SK-N-DZ (cell line): Measurements from ENCODE around the gene AMFR.
"Not testable (repeated sequence)": the region's sequence is repeated elsewhere in the genome, so short reads cannot be mapped to it uniquely, and the experiment has no call there.

Experiments
- DNase-seq: peaks from one replicate; pipeline ENCODE4 v3.0.0-alpha.2; 2015; ENCODE audit warnings: low spot score

The AMFR gene

DNA sequence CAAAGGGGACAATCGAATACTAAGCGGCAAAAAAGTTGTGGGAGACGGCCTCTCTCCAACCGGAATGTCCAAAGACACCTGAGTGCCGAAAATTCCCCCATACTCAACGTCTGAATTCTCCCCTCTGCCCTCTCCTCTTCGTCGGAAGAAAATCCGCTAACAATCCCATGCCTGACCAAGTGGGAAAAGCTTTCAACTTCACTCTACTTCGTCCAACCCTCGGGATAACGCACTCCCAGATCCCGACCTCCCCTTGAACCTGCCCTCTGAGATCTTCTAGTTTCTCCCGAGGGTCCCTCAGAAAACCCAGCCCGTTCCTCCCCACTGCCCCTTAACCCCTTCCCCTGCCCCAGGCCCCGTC lies 961 bp downstream of the AMFR start:
- DNase-seq: peak; percentile 25

DNA sequence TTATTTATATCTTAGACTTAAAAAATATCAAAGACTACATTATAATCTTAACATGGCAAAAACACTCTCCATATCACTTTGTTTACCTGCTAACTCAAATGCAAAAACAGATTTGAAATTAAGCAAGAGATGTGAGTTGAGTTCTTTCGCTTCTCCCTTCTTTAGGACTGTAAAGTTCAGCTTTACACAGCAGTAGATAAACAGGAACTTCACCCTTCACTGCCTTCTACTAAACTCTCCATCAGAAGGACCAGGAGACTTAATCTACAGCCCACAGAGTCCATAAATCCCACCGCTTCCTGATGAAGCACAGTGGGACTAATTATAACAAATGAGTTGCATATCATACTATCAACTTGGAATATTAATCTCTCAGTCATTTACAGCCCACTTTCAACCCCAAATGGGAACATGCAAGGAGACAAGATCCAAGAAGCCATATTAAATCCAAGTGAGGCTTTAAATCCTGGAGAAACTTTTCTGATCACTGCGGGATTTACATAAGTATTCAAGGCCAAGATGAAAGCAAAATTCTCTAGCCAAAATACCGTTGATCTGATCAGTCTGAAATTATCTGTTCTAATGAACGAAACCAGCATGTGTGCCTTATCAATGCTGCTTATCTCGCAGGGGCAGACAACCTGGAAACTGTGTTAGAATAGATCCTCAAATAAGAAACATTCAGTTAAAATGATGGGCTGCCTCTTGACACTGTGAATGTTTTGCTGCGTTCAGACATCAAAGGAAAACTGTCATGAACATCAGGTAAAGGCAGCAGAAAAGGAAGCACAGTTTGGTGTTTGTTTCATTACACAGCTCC lies 1.6 kb downstream of the AMFR start:
- no peak for DNase-seq

DNA sequence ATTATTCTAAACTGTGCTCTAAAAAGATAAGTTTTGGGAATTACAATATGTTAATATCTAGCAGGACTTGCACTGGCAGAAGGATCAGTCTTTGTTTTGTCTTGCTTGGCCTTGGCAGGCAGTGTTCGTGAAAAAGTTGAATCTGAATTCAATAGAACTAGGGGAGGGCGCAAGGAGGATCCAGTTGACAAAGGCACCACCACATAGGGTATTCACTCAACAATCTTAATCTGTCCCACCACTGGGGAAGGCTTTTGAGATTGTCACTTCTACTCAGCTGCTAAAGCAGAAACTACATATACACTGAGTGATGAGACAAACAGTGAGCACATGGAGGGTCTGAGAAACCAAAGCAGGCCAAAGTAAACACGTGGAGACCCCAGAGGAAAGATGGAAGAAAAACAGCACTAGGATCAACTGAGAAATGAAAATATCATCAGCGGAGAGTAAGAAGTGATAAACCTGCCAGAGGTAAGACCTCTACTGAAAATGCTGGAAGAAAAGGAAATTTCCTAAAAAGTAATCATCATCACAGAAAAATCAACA lies 2.4 kb downstream of the AMFR start:
- DNase-seq: no peak

DNA sequence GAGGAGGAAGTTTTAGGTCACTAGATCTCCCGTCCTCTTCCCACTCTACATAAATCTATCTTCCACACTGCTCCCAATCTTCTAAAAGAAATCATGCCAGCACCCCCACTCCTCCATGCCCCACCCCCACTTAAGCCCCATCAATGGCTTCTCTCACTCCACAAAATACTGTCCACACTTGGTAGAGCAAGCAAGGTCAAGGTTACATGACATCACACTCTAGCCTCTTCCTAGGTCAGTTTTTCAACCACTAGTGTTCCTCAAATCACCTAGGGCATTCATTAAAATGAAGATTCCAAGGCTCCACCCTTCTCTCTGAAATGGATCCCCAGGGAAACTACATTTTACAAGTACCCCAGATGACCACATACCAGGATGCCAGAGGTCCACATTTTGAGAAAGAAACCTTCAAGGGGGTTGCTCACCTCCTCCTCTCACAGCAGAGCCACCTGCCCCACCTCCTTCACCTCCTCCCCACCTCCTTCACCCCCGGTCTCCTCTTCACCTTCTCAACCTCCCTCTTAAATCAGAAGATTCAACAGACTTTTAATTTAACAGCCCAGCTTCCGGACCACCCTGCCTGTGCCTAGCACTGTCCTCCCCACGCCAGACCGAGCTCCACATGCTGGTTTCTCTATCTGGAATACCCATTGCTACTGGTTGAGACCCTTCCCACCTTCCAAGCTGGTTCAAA lies 3.2 kb downstream of the AMFR start:
- DNase-seq: no peak

DNA sequence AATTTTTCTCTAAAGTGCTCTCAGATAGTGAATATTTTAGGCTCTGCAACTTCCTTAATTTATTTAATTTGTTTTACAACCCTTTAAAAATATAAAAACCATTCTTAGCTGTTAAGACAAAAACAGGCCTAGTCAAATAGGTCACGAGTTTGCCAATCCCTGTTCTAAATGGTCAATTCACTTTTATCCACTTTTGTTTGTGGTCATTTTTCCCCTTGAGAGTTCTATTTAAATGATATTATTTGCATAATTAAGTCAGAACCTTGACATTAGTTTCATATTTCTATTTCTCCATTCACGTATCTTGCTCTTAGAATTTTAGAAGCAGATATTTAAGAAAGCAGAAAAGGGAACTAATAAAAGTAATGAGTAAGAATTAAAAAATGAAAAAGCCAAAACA lies 4.0 kb downstream of the AMFR start:
- DNase-seq: no peak

DNA sequence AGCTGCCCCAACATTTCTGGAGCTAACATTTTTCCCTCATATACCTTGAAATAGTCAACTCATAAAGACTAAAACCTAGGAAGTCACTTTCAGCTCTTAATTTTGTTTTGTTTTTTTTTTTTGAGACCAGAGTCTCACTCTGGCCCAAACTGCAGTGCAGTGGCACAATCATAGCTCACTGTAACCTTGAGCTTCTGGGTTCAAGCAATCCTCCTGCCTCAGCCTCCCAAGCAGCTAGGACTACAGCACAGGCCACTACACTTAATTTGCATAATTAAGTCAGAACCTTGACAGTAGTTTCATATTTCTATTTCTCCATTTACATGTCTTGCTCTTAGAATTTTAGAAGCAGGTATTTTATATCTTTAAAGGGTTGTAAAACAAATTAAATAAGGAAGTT lies 4.7 kb downstream of the AMFR start:
- no peak for DNase-seq

DNA sequence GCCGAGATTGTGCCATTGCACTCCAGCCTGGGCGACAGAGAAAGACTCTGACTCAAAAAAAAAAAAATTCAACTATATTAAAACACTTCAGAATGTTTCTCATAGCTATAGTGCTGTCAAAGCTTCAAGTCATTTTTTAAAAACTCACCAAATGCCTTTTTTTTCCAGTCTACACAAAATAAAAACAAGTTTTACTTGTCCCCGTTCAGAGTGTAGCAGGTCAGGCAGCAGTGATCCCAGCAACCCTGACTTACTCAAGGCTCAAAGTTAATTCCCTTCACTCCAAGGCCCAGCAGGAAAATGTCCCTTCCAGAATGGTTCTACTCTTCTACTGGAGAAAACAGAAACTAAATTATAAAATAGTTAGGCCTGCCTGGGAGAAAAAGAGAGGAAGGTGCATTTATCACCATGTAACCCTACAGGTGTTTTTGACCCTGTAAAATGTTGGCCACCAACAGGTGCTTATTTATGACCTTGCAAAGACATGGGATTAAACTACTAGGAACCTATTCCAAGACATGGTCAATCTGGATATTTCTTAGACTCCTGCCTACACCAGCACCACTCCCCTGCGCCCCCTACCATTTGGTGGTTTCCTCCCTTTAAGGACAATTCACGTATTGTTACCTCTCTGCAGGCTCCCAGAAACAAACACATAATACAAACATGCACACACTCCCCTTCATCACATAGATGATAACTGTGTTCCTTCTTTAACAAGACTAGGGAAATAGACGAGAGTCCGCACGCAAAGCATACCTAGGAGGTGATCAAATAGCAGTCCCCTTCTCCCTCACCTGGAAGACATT lies 5.4 kb downstream of the AMFR start:
- no peak for DNase-seq

DNA sequence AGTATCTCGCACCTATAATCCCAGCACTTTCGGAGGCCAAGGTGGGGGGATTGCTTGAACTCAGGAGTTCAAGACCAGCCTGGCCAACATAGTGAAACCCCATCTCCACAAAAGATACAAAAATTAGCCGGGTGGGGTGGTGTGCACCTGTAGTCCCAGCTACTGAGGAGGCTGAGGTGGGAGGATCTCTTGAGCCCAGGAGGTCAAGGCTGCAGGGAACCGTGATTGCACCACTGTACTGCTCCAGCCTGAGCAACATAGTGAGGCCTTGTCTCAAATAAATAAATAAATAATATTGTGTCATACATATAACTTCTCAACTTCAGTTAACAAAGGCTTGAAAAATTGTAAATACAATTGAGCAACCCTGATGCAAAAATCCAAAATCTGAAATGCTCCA lies 8.2 kb downstream of the AMFR start:
- DNase-seq: no peak

DNA sequence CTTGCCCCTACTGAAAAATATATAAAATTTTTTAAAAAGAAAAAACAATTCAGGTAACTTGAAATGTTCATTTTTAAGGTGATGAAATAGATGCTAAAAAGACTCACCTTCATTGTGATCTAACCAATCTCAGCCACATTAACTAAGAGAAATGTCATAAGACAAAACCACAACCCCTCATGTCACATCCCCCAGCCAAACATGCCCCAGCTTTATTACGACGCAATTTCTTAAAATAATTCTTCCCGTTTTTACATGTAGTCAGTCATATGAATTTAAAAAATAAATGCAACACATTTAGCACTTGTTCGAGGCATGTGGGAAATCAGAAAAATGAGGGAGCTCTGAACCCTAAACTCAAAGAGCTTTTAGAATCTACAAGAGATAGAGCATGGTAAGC lies 9.5 kb downstream of the AMFR start:
- no peak for DNase-seq

DNA sequence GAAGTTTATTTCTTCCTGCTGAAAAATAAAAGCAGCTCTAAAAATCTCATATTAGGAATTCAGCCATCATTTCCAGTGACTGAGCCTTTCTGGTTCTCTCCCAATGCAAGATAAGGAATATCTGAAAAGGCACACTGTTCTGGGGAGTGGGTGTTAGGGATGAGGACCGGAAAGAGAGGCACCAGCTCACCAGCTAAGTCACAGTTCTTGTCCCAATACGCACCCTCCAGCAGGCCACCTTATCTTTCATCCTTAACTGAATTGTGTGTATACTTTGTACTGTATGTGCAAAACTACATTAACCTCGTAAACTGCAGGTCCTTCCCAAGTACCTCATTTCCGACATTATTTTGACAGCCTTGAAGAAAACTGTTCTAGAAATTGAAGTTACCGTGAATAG lies 11.0 kb downstream of the AMFR start:
- DNase-seq: no peak

DNA sequence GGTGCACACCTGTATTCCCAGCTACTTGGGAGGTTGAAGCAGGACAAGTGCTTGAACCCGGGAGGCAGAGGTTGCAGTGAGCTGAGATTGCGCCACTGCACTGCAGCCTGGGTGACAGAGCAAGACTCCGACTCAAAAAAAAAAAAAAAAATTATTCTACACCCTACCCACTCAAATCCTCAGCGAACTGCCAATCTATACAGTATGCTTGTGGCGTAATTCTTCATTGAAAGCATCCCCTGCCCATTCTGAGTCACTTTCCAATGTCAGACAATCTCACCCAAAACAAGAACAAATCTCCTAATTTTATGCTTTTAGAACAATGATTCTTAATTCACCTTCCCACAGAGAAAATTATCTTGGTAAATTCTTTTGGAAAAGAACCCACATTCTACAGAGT lies 12.0 kb downstream of the AMFR start:
- no peak for DNase-seq

DNA sequence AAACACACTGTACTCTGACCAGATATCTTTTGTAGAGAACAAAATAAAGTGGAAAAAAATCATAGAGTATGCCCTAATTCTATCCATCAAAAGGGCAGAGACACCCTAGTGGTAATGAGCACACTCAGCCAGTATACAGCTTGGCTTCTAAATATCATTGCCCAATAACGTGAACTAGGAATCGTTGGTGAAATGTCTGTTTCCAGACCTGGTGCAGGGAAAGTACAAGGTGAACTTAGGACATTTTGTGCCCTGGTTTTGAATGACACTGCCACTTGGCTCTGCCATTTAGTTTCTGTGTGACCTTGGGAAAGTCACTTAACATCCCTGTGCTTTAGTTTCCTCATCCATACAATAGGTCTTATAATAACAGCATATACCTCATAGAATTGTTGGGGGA lies 13.7 kb downstream of the AMFR start:
- no peak for DNase-seq

DNA sequence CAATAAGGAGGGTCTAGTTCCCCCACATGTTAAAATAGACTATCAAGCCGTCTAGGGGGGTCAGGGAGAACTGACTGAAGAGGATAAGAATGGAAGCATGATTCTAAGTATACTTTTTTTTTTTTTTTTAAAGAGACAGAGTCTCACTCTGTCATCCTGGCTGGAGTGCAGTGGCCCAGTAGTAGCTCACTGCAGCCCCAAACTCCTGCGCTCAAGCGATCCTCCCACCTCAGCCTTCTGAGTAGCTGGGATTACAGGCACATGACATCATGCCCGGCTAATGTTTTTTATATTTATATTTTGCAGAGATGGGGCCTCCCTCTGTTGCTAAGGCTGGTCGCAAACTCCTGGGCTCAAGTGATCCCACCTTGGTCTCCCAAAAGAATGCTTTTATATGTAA lies 14.2 kb downstream of the AMFR start:
- DNase-seq: no peak

DNA sequence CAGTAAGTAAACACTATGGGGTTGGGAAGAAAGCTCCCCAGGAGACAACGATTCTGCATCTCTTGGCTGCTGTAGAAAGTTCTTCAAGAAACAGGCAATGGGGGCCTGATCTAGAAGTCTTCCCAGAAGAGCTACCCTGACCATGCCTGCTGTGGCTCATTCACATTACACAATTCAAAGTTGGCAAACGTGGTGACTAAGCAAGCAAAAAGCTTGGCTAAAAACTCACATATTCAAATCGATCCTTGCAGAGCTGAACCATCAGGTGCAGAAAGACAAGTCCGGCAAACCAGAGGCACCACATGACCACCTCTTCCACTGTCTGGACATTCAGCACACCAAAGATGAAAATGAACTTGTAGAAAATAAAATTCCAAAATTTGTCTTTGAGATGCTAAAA lies 16.1 kb downstream of the AMFR start:
- no peak for DNase-seq

DNA sequence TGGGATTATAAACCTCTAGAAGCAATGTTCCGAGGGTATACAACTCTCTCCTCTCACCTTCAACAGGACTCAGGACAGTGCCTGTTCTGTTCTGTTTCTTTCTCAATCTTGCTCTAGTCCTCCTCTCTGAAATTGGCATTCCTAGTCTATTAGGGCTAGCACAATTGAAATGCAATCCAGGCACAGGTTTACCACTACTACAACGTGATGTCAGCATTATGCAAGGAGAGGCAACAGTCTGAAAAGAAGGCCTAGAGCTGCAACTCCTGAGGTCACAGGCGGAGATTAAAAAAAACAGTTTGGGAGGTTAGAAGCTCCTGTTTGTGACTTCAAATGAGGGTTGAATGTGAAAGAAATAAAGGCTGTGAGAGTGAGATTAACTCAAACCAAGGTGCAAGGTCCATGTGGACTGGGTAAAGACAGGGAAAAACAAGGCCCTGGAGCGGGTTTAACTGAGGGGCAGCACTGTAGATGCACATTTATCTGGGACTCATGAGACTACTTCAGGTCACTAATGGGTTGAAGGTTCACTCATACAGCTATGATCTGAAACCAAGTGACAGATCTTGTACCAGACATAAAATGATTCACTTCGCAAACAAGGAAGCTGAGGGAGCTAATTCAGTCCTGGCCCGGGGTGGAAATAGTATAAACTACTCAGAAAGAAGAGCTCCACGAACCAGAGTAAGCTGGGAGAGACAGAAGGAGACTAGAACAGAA lies 16.8 kb downstream of the AMFR start:
- no peak for DNase-seq

DNA sequence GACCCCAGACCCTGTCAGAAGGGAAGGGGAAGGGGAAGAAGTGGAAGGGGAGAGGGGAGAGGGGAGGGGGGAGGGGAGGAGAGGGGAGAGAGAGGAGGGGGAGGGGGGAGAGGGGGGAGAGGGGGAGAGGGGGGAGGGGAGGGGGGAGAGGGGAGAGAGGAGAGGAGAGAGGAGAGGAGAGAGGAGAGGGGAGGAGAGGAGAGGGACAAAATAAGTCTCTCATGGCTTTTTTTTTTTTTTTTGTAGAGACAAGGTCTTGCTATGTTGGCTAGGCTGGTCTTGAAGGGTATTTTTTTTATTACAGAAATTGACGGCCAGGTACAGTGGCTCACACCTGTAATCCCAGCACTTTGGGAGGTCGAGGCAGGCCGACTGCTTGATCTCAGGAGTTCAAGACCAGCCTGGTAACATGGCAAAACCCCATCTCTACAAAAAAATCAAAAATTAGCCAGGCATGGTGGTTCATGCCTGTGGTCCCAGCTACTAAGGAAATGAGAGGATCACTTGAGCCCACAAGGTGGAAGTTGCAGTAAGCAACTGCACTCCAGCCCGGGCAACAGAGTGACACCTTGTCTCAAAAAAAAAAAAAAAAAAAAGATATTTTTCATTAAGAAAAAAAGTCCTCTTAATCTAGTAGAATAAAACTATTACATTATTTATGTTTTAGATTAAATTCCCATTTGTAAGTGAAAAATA lies 19.2 kb downstream of the AMFR start:
- DNase-seq: no peak

DNA sequence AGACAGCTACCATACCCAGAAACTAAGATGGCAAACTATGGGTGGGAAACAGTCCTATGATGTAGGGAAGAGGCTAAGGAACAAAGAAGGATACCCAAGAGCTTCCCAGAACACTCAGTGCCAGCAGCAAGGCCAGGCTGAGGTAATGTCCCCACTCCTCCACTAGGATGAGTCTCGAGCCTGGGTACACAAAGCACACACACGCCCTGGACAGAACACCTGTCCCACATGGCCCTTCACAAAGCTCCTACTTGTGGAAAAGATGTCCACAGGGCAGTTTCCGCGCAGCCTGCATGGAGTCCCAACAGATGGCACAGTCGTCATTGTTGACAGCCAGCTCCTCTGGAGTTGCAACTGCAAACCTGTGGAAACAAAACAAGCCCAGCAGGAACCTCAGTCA lies 23.9 kb downstream of the AMFR start:
- DNase-seq: peak; percentile 12

DNA sequence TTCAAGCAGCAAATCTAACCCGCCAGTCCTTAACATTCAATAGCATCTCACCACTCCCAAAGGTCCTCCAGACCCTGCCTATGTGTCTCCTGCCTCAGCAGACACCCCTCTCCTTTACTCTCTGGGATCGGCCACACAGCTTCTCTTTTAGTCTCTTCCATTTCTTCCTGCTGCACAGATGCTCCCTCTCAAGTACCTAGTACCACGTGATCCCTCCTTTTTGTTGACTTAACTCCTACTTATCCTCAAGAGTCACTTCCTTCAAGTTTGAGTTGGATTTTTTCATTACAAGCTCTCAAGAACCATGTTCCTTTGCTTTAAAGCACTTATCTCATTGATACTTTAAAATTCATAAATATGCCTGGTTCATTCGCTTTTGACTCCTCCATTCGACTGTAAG lies 24.9 kb downstream of the AMFR start:
- DNase-seq: no peak

DNA sequence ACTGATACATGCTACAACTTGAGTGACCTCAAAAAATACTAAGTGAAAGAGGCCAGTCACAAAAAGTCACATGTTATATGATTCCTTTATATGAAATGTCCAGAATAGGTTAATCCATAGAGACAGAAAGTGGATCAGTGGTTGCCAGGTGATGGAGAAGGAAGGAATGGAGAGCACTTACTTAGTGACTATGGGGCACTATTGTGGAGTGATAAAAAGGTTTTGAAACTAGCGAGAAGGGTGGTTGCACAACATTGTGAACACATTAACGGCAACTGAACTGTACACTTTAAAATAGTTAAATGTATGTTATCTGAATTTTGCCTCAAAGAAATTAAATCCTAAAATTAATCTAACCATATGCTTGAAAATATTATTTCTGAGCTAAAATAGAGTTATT lies 25.9 kb downstream of the AMFR start:
- no peak for DNase-seq

DNA sequence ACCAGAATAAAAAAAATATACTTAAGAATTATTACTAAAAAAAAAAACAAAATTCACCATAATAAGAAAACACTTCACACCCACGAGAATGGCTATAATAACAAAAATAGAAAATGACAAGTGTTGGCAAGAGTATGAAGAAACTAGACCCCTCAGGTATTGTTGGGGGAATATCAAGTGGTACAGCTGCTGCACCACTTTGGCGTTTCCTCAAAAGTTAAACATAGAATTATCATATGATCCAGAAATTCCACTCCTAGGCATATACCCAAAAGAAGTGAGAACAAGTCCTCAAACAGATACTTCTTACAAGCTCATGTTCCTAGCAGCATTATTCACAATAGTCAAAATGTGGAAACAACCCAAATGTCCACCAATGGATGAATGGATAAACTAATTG lies 26.3 kb downstream of the AMFR start:
- DNase-seq: no peak

DNA sequence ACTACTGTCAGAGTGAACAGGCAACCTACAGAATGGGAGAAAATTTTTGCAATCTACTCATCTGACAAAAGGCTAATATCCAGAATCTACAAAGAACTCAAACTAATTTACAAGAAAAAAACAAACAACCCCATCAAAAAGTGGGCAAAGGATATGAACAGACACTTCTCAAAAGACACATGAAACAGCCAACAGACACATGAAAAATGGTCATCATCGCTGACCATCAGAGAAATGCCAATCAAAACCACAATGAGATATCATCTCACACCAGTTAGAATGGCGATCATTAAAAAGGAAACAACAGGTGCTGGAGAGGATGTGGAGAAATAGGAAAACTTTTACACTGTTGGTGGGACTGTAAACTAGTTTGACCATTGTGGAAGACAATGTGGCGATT lies 28.6 kb downstream of the AMFR start:
- DNase-seq: not testable (repeated sequence)
